NCI-H526 (cell line): ENCODE measurements around the gene ARHGEF6.
"Not testable (repeated sequence)": the region's sequence is repeated elsewhere in the genome, so short reads cannot be mapped to it uniquely, and the experiment has no call there.

Experiments
- DNase-seq, 2 experiments: peaks; one replicate each; lab custom pipeline; 2025; lab: John Stamatoyannopoulos, UW

Gene ARHGEF6

GRCh38 chrX:136780763-136781162 lies at the start of gene ARHGEF6:
ARHGEF6 (minus strand) TSS chrX:136780932; CDS start chrX:136780882, 50 bp downstream.
- DNase-seq, result no peak

- DNase-seq, result no peak
Measured at GRCh38 chrX:136829413-136829812, 48.7 kb upstream of the ARHGEF6 start.

- DNase-seq, result no peak
Measured at GRCh38 chrX:136828830-136829229, 48.1 kb upstream of the ARHGEF6 start.

- DNase-seq, result peak; percentile 1 to 3
Measured at GRCh38 chrX:136827026-136827425, 46.3 kb upstream of the ARHGEF6 start.

- DNase-seq, result no peak
Measured at GRCh38 chrX:136825771-136826170, 45.0 kb upstream of the ARHGEF6 start.

- DNase-seq, result no peak
Measured at GRCh38 chrX:136823175-136823574, 42.4 kb upstream of the ARHGEF6 start.

- no peak for DNase-seq
Measured at GRCh38 chrX:136822337-136823095, 41.8 kb upstream of the ARHGEF6 start.

- not testable (repeated sequence) for DNase-seq
Measured at GRCh38 chrX:136819756-136820155, 39.0 kb upstream of the ARHGEF6 start.

GRCh38 chrX:136819031-136819703 lies 38.4 kb upstream of the ARHGEF6 start:
- DNase-seq, result no peak

- DNase-seq, result no peak
Measured at GRCh38 chrX:136816975-136817374, 36.2 kb upstream of the ARHGEF6 start.

- DNase-seq, result no peak
Measured at GRCh38 chrX:136814847-136815750, 34.4 kb upstream of the ARHGEF6 start.

GRCh38 chrX:136812286-136812685 lies 31.6 kb upstream of the ARHGEF6 start:
- no peak for DNase-seq

GRCh38 chrX:136810493-136810892 lies 29.8 kb upstream of the ARHGEF6 start:
- no peak for DNase-seq

- DNase-seq, result no peak
Measured at GRCh38 chrX:136806891-136807410, 26.2 kb upstream of the ARHGEF6 start.

GRCh38 chrX:136802515-136802914 lies 21.8 kb upstream of the ARHGEF6 start:
- DNase-seq, result no peak

GRCh38 chrX:136797787-136798186 lies 17.1 kb upstream of the ARHGEF6 start:
- DNase-seq, result peak in 1 of 2 experiments; percentile 1

- not testable (repeated sequence) for DNase-seq
Measured at GRCh38 chrX:136795132-136795531, 14.4 kb upstream of the ARHGEF6 start.

- DNase-seq, result not testable (repeated sequence)
Measured at GRCh38 chrX:136794660-136795059, 13.9 kb upstream of the ARHGEF6 start.

- DNase-seq, result no peak
Measured at GRCh38 chrX:136794080-136794479, 13.3 kb upstream of the ARHGEF6 start.

GRCh38 chrX:136789856-136790255 lies 9.1 kb upstream of the ARHGEF6 start:
- no peak for DNase-seq

GRCh38 chrX:136784231-136784630 lies 3.5 kb upstream of the ARHGEF6 start:
- no peak for DNase-seq

GRCh38 chrX:136783159-136783558 lies 2.4 kb upstream of the ARHGEF6 start:
- DNase-seq, result no peak
